NT2/D1 (cell line): ENCODE data around the gene TIAL1.

Source experiments
- SUZ12 ChIP-seq: IDR thresholded peaks from 2 replicates; pipeline ENCODE4 v1.6.1; 2011; ENCODE audit not compliant: insufficient read length, insufficient read depth; ENCODE audit errors: extremely low read depth
- YY1 ChIP-seq: IDR thresholded peaks from 2 replicates; pipeline ENCODE4 v1.6.1; 2011; ENCODE audit not compliant: insufficient read length, insufficient read depth
- ZNF274 ChIP-seq: IDR thresholded peaks from 2 replicates; pipeline ENCODE4 v1.6.1; 2011; ENCODE audit warnings: mild to moderate bottlenecking, low read depth, low read length

GRCh38 chr10:119542988-119543813 is 53.6 kb downstream of the TIAL1 start:
- TF ChIP-seq SUZ12 (no peak), YY1 (no peak), ZNF274 (no peak)
